Chondrocyte (in vitro differentiated cells): Measurements from ENCODE around the gene BCL2L12. TPM values are rescaled to one million over a fixed set of nuclear protein-coding genes. Genes with fewer than 3 reads are reported as not detected.

Experiments
- DNase-seq: peaks from one replicate; pipeline ENCODE4 v3.0.0; 2021; ENCODE audit warnings: mixed read lengths, low spot score
- H3K27ac Mint-ChIP-seq: one replicate; pipeline ENCODE4 v1.8.0; 2021; ENCODE audit warnings: mild to moderate bottlenecking, moderate library complexity, mixed read lengths; ENCODE audit not compliant: unreplicated experiment
- H3K27me3 Mint-ChIP-seq: 2 replicates; pipeline ENCODE4 v1.8.0; 2021; ENCODE audit warnings: low read depth, mixed read lengths
- H3K36me3 Mint-ChIP-seq: 2 replicates; pipeline ENCODE4 v1.8.0; 2021; ENCODE audit warnings: low read depth, mixed read lengths
- H3K4me1 Mint-ChIP-seq: 2 replicates; pipeline ENCODE4 v1.8.0; 2021; ENCODE audit warnings: low read depth, mild to moderate bottlenecking, mixed read lengths
- H3K4me3 Mint-ChIP-seq: one replicate; pipeline ENCODE4 v1.8.0; 2021; ENCODE audit warnings: mild to moderate bottlenecking, moderate library complexity, mixed read lengths; ENCODE audit not compliant: unreplicated experiment
- H3K9me3 Mint-ChIP-seq: 2 replicates; pipeline ENCODE4 v1.8.0; 2021; ENCODE audit warnings: low read depth, mixed read lengths
- CTCF ChIP-seq: fragments of 200-600 bp; sonication (generic); IDR thresholded peaks from 2 replicates; pipeline ENCODE4 v1.5.0; 2021; ENCODE audit warnings: antibody characterized with exemption, mild to moderate bottlenecking, moderate library complexity
- total RNA-seq: library from RNA; stranded (reverse); gene quantifications from 3 replicates; pipeline ENCODE4 v1.2.1, GENCODE V29; 2021

The BCL2L12 gene
- total RNA-seq, 1 donor from 2014 or later, result 18.3 TPM

GRCh38 chr19:49663224-49663623, 2.5 kb upstream of the BCL2L12 start:
- no peak for DNase-seq
- Mint-ChIP-seq H3K27ac (peak overlapping the region; percentile 17), H3K9me3 (no peaks in the 10 kb centered on the region), H3K4me3 (peak overlapping the region; percentile 33), H3K36me3 (peaks cover 2% of the 10 kb centered on the region), H3K4me1 (peaks cover 32% of the 10 kb centered on the region), H3K27me3 (no peaks in the 10 kb centered on the region)
- no peak for TF ChIP-seq CTCF

GRCh38 chr19:49664171-49665035, 1.3 kb upstream of the BCL2L12 start:
- Mint-ChIP-seq H3K36me3 (no peaks in the 10 kb centered on the region), H3K4me3 (peak overlapping the region; percentile 99), H3K27me3 (no peaks in the 10 kb centered on the region), H3K27ac (peak overlapping the region; percentile 97), H3K4me1 (peaks cover 32% of the 10 kb centered on the region), H3K9me3 (no peaks in the 10 kb centered on the region)
- peak; percentile 36 for TF ChIP-seq CTCF
- DNase-seq, result no peak

- Mint-ChIP-seq H3K27me3 (no peaks in the 10 kb centered on the region), H3K9me3 (no peaks in the 10 kb centered on the region), H3K4me3 (peak overlapping the region; percentile 99), H3K36me3 (no peaks in the 10 kb centered on the region), H3K27ac (peak overlapping the region; percentile 97), H3K4me1 (peaks cover 32% of the 10 kb centered on the region)
- TF ChIP-seq CTCF, result no peak
- no peak for DNase-seq
These were observed 740 bp upstream of the BCL2L12 start for GRCh38 chr19:49665036-49665350.

GRCh38 chr19:49666120-49666444, 349 bp downstream of the BCL2L12 start:
- H3K4me3 Mint-ChIP-seq, result peak overlapping the region; percentile 99
- H3K27ac Mint-ChIP-seq, result peak overlapping the region; percentile 97
- H3K4me1 Mint-ChIP-seq, result peaks cover 32% of the 10 kb centered on the region
- no peaks in the 10 kb centered on the region for H3K27me3 Mint-ChIP-seq
- H3K36me3 Mint-ChIP-seq, result no peaks in the 10 kb centered on the region
- H3K9me3 Mint-ChIP-seq, result no peaks in the 10 kb centered on the region
- no peak for DNase-seq
- TF ChIP-seq CTCF, result peak; percentile 34

GRCh38 chr19:49667473-49667872, 1.7 kb downstream of the BCL2L12 start:
- Mint-ChIP-seq H3K27ac (no peak overlapping the region), H3K36me3 (no peaks in the 10 kb centered on the region), H3K4me1 (peaks cover 38% of the 10 kb centered on the region), H3K4me3 (peak overlapping the region; percentile 18), H3K9me3 (no peaks in the 10 kb centered on the region), H3K27me3 (no peaks in the 10 kb centered on the region)
- no peak for TF ChIP-seq CTCF
- no peak for DNase-seq
